ENCODE data around the gene MEIS1.
"Not testable (repeated sequence)": the region's sequence is repeated elsewhere in the genome, so short reads cannot be mapped to it uniquely, and the experiment has no call there.

MEIS1 gene

DNA sequence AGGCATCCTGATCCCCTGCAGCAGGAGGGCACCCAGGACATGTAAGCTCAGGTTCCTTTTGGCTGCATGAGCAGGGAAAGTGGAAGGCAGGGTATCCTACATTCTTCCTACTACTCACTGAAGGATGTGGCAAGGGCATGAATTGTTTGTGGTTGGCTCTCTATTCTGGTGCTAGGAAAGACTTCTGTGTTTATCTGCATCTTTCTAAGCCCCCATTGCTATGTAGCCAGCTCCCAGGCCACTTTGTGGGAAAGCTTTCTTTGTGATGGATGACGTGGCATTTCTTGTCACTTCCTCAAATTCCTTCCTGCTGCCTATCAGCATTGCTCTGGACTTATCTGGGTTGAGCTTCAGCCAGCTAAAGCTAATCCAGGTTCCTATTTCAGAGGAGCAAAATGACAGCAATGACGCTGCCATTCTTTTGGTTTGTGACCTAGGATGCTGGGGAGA is 46.2 kb downstream of the MEIS1 start:
- no peak for DNase-seq (ENCODE audit: low spot score)

DNA sequence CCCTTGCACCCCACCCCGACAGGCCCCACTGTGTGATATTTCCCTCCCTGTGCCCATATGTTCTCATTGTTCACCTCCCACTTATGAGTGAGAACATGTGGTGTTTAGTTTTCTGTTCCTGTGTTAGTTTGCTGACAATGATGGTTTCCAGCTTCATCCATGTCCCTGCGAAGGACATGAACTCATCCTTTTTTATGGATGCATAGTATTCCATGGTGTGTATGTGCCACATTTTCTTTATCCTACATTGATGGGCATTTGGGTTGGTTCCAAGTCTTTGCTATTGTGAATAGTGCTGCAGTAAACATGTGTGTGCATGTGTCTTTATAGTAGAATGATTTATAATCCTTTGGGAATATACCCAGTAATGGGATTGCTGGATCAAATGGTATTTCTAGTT is 50.3 kb downstream of the MEIS1 start:
- DNase-seq (ENCODE audit: low spot score), result not testable (repeated sequence)

More for the DNA sequence above, 46.2 kb downstream of the MEIS1 start:
- TF ChIP-seq, protein P1, sequence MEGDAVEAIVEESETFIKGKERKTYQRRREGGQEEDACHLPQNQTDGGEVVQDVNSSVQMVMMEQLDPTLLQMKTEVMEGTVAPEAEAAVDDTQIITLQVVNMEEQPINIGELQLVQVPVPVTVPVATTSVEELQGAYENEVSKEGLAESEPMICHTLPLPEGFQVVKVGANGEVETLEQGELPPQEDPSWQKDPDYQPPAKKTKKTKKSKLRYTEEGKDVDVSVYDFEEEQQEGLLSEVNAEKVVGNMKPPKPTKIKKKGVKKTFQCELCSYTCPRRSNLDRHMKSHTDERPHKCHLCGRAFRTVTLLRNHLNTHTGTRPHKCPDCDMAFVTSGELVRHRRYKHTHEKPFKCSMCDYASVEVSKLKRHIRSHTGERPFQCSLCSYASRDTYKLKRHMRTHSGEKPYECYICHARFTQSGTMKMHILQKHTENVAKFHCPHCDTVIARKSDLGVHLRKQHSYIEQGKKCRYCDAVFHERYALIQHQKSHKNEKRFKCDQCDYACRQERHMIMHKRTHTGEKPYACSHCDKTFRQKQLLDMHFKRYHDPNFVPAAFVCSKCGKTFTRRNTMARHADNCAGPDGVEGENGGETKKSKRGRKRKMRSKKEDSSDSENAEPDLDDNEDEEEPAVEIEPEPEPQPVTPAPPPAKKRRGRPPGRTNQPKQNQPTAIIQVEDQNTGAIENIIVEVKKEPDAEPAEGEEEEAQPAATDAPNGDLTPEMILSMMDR (IDR thresholded peaks at IDR 0.05; ENCODE audit: extremely low read depth, missing control alignments), result no peak

DNA sequence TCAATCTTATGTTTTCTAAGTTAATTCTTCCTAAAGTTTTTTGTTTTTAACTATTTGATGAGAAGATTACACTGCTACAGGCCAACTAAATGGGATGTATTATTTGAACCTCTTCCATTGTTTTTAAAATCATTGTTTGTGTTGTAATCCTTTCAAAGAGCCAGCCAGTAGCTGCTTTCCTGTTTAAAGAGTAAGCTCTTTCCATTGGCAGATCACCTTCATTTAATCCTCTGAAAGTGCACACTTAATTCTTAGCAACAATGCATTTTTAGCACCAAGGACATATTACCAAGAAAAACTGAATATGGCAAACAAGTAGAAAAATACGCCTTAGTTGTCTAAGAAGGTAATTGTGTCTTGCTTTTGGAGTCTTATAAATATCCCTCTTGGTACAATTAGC is 54.0 kb downstream of the MEIS1 start:
- TF ChIP-seq, protein P1 (IDR thresholded peaks at IDR 0.05; ENCODE audit: extremely low read depth, missing control alignments), result no peak
- no peak for DNase-seq (ENCODE audit: low spot score)

DNA sequence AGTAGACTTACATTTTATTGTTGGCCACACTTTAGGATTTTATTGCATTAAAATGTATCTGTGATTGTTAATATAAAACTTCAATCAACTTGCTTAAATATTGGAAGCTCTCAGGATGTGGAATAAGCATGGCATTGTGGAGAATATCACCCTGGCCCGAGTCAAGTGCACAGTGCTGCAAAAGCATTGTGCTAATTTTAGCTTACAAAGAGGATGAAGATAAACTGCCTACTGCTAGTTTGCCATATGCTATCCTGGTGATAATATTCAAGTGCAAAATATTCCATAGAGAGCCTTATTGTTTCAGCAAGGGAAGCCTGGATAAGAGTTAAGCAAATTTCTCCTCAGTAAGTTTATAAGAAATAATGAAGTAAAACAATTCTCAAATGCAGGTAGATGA is 54.5 kb downstream of the MEIS1 start:
- no peak for DNase-seq (ENCODE audit: low spot score)

DNA sequence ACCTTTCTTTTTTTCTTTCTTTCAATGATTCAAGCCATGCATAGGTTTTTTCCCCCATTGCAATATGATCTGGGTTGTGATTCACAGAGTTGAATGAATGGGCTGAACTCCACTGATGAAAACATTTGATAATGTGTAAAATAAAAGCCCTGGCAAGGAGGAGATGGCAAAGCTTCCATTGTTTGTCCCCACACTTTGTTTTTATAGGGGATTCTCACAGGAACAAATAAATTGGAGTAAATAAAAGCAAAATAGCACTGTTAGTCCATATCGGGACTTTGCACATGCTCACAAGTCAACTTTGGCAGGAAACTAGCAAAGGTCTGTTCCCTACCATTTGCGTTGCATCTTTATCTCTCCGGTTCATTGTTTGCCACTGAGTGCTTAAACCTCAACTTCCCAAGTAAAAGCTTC is 55.7 kb downstream of the MEIS1 start:
- TF ChIP-seq, protein P1 (IDR thresholded peaks at IDR 0.05; ENCODE audit: extremely low read depth, missing control alignments), result no peak
- DNase-seq (ENCODE audit: low spot score), result no peak

More for the DNA sequence above, 54.5 kb downstream of the MEIS1 start:
- TF ChIP-seq, protein P1 (IDR thresholded peaks at IDR 0.05; ENCODE audit: extremely low read depth, missing control alignments), result no peak

DNA sequence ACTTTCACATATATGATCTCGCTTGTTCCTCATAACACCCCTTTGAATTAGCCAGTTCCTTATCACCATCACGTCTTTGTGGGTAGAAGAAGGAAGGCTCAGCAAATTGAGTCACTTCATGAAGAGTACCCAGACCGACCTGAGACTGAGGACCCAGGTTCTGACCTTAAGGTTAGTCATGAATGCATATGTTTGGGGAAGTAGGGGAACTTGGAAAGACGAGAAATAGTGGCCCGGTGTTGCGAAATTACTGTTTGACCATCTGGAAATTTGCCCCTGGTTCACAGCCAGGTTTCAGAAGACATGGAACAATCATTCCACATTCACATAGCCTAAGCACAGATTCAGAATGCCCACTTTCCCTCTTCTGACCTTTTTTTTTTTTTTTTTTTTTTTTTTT is 59.8 kb downstream of the MEIS1 start:
- DNase-seq (ENCODE audit: low spot score), result no peak
- TF ChIP-seq, protein P1 (IDR thresholded peaks at IDR 0.05; ENCODE audit: extremely low read depth, missing control alignments), result no peak

DNA sequence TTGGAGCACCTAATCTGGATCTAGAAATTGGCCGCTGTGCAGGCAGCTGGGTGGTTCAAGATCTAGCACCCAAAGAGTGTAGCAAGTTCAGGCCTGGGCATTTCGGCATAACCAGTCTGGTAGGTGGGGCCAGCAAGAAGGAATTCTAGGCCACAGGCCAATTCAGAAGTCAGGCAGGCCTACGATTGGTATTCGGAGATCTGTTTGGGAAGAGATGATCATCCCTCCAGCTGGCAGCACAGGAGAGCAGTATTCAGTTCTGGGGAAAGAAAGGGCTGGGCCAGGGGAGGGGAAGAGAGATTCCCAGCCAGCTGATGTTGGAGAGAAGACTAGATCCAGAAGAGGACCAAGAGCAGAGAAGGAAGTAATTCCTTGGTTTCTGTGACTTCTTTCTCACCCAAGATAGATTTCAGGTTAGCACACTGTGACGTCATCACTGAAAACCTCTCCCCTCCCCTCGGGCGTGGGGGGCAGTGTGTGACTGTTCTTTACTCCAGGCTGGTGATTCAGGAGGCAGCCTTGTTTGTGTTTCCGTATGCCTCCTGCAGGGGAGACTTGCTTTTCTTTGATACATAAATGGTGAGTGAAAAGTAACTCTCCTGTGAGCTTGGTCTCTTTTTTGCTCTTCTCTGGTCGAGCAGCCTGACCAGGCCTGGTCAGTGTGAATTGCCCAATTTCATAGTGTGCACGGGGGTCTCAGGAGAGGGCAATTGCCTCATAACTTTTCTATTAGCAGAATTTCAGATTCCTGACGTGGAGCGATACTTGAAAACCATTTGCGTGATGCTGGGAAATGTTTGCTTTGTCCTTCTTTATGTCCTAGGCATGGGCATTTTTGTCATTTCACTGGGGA is 61.1 kb downstream of the MEIS1 start:
- TF ChIP-seq, protein P1 (IDR thresholded peaks at IDR 0.05; ENCODE audit: extremely low read depth, missing control alignments), result no peak
- DNase-seq (ENCODE audit: low spot score), result no peak
